Measurements from ENCODE around the gene TPPP.
A peak's percentile ranks its signal among the peaks of the same experiment; 100 is the strongest.

Gene TPPP

DNA sequence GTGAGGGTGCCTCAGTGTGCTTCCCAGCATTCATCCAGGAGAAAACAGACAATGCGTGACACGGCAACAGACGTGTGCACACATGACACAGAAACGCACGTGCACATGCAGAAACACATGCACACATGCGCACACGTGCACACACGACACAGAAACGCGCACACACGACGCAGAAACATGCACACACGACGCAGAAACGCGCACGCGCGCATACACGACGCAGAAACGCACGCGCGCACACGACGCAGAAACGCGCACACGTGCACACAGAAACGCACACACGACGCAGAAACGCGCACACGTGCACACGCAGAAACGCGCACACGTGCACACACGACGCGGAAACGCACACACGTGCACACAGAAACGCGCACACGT is 16.5 kb downstream of the TPPP start:
- DNase-seq, result no peak

DNA sequence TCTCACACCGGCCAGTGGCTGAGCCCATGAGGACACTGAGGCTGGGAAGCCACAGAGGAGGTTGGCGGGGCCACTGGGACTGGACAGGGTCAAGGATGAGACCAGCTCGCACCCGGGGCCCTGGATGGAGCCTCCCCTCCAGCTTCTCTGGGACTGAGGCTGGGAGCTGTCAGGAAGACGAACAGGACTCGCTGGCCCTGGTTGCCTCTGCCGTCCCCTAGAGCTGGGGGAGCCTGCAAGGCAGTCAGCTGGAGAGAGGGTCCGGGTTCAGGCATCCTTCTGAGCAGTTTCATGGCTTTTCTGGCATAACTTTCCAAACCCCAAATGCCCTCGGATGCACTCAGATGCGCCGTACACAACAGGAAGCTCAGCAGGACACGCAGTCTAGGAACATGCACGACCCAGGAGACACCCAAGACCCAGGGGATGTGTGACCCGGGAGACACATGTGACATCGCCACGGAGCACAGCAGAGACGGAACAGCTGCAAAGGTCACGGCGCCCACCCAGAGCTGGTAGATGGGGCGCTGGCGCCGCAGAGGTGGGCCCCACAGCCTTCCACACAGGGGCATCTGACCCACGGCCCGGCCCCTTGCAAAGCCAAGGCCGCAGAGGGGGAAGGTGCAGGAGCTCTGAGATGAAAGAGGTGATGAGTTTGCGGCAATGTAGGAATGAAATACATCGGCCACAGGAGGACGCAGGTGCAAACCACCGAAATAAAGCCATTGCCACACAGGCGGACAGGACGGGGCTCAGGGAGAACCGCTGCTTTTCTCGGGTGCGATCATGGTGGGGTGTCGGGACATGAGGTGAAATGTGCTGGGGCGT is 17.1 kb downstream of the TPPP start:
- no peak for DNase-seq

GRCh38 chr5:675111-675870 is 17.9 kb downstream of the TPPP start:
- no peak for DNase-seq

GRCh38 chr5:674630-675011 is 18.5 kb downstream of the TPPP start:
- DNase-seq, result no peak

- DNase-seq, result no peak
These were observed 19.1 kb downstream of the TPPP start for GRCh38 chr5:673831-674629.

- DNase-seq, result no peak
These were observed 19.9 kb downstream of the TPPP start for GRCh38 chr5:673161-673830.

GRCh38 chr5:672329-673160 is 20.6 kb downstream of the TPPP start:
- peak; percentile 99 for DNase-seq

DNA sequence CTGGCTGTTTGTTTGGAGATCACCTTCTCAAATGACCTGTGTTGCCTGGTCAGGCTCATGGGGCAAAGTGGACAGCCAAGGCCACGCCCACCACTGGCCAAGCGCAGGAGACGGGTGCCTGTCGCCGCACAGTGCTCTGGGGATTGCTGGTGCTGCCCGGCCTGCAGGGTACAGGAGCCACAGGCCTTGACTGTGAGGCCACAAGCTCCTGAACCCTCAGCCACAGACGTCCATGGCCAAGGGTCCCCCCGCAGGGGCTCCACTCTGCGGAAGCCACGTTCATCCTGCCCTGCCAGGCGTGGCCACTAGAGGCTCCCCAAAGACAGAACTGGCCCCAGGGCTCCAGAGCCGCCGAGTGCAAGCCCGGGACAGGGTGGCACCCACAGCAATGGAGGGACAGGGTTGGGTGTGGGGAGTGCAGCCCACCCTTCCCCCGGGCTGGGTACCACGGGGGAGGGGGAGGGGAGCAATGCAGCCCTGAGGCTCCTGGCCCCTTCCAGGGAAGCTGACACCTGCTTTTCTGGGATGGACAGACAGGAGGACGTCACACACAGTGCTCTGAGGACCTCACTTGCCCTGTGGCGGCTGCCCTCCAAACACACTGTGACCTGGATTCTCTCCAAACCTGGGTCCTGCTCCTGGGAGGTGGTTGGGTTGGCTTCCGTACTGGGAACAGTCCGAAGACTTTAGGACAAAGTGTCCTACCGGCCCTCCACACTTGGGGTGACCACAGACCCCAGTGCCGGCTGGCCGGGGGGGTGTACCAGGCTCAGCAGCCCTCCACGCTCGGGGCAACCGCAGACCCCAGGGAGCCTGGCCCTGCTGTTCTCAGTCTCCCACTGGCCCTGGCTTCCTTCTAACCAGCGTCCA is 21.5 kb downstream of the TPPP start:
- DNase-seq, result peak; percentile 69

DNA sequence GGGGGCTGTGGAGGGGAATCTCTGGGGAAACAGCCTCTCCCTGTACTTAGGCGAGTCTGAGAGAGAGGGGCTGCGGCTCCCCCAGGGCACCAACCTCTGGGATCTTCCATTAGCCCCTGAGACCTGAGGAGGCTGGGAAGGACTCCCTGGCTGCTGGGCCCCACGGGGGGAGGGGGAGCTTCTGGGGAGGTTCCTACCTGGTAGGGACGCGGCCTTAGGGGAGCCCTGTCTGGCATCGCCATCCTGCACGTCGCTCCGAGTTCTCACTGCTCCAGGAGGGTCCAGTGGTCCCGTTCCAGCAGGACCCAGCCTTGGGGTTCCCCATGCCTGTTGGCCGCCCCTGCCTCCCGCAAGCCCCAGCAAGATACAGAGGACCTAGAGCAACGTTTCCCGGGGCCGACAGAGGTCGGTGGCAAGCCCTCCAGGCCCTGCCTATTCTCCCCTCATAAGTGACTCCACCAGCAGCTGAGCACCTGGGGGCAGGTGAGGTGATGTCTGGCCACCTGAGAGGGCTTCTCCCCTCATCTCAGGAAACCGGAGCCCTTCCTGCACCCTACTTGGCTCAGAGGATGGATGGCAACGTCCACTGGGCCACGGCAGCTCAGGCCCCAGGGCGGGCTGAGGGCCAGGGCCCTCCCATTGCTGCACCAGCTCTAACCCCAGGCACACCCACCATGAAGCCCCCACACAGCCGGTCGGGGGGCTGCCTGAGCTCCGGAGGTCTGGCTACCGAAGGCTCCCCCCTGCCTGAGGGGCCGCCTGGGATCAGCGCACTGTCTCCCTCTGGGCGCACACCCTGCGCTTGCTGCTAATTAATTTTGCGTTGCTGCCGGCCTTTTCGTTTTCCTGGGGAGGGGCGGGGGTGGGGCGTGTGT is 22.5 kb downstream of the TPPP start:
- DNase-seq, result no peak

GRCh38 chr5:669842-670395 is 23.2 kb downstream of the TPPP start:
- no peak for DNase-seq

DNA sequence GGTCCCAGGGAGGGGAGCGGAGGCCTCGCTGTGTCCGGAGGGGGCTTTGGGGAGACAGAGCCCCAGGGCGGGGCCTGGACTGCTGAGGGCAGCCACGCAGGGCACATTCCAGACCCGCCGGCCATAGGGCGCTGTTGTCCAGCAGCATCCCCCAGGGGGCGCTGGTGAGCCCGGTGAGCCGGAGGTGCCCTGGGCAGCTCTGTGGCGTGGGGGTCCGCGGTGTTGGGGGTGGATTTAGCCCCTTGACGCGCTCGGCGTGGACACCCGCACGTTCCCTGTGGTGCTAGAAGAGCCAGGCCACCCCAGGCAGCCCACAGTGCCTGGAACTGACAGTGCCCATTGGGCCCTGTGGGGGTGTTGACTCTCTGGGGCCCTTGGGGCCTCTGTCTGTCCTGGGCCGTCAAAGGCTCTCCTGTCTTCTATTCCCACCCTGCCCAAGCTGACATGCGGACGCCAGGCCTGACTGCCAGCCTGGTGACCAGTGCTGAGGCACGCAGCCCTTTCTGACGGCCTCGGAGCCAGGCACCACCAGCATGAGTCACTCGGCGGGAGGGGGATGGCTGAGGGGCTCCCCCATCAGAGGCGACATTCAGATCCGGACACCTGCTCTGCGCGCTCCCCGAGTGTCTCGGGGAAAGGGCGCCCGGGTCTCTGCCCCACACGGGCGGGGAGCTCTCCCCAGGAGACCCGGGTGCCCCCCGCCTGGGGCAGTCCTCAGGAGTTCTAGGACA is 23.9 kb downstream of the TPPP start:
- DNase-seq, result no peak

DNA sequence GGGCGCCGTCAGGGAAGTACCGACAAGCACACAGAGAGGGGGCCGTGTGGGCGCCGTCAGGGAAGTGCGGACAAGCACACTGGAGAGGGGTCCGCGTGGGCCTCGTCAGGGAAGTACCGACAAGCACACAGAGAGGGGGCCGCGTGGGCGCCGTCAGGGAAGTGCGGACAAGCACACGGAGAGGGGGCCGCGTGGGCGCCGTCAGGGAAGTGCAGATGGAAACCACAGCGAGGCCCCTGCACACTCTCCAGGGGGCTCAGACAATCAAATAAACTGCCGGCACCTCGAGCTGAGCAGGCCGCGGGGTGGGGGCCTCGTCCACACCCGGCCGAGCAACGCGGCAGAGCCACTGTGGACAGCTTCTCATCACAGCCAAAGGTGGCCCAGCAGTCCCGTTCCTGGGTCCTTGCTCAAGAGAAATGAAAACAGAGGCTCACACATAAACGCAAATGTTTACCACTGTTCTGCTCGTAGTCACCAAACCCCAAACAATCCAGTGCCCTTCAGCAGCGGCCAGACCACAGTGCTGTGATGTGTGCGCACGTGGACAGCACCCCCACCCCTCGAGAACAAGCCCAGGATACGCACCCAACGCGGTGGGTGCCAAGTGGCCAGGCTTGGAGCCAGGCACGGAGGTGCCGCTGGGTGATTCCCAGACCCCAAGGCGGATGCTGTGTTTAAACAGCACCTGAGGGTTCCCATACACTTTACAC is 24.7 kb downstream of the TPPP start:
- DNase-seq, result no peak

DNA sequence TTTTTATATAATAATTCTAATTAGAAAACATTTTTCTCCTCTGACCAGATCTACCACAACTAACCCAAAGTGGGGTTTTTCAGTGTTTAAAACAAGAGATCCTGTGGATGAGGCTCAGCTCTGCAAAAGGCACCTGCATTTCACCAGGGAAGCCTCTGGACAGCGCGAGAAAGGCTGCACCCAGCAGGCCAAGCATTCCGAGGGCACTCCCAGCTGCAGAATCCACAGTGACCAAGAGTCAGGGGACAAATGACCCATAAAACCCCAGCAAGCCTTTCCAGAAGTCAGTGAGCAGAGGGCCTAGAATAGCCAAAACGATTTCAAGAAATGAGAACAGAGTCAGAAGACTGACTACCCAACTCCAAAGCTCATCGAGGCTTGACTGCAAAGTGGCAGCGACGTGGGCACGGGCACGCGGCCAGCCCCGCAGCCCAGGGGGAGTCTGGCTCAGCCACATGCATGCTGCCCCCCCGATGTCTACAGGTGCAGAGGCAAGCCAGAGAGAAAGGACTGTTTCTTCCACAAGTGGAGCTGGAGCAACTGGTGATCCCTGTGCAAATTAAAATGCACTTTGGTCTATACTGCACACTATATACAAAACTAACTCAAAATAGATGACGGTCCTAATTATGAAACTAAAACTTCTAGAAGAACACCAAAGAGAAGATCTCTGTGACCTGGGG is 26.2 kb downstream of the TPPP start:
- no peak for DNase-seq

- DNase-seq, result no peak
These were observed 27.0 kb downstream of the TPPP start for GRCh38 chr5:665956-666711.

GRCh38 chr5:665541-665955 is 27.6 kb downstream of the TPPP start:
- no peak for DNase-seq

DNA sequence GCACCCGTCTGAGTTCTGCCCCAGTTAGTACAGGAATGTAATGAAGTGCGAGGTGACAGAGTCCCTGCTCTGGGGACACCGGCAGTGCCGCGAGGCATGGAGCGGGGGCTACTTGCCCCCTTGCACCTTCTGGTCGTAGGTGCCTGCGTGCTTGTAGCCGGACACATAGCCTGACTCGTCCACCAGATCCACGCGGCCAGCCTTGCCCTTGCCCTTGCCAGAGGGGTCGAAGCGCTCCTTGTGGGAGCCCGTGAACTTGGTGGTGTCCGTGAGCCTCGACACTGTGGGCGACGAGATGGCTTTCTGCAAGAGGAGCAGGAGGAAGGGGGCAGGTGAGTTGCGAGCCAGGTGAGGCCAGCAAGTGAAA is 28.2 kb downstream of the TPPP start:
- DNase-seq, result no peak
